Activated naive CD4-positive, alpha-beta T cell treated with anti-CD3 and anti-CD28 coated beads, Interleukin-2, amount 50 U/mL, for 24 hours (primary cell): ENCODE measurements around the gene CEACAM19.
"Not testable (repeated sequence)": the region's sequence is repeated elsewhere in the genome, so short reads cannot be mapped to it uniquely, and the experiment has no call there.

Experiments used
- H3K27ac Mint-ChIP-seq: one replicate; pipeline ENCODE4 v1.8.0; 2021; ENCODE audit warnings: mild to moderate bottlenecking, mixed read lengths
- H3K27me3 Mint-ChIP-seq: one replicate; pipeline ENCODE4 v1.8.0; 2021; ENCODE audit warnings: mixed read lengths
- H3K36me3 Mint-ChIP-seq: one replicate; pipeline ENCODE4 v1.8.0; 2021; ENCODE audit warnings: mixed read lengths
- H3K4me1 Mint-ChIP-seq: one replicate; pipeline ENCODE4 v1.8.0; 2021; ENCODE audit warnings: mixed read lengths
- H3K4me3 Mint-ChIP-seq: one replicate; pipeline ENCODE4 v1.8.0; 2021; ENCODE audit warnings: mild to moderate bottlenecking, mixed read lengths
- H3K9me3 Mint-ChIP-seq: one replicate; pipeline ENCODE4 v1.8.0; 2021; ENCODE audit warnings: mixed read lengths

CEACAM19 gene, protein sequence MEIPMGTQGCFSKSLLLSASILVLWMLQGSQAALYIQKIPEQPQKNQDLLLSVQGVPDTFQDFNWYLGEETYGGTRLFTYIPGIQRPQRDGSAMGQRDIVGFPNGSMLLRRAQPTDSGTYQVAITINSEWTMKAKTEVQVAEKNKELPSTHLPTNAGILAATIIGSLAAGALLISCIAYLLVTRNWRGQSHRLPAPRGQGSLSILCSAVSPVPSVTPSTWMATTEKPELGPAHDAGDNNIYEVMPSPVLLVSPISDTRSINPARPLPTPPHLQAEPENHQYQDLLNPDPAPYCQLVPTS

DNA sequence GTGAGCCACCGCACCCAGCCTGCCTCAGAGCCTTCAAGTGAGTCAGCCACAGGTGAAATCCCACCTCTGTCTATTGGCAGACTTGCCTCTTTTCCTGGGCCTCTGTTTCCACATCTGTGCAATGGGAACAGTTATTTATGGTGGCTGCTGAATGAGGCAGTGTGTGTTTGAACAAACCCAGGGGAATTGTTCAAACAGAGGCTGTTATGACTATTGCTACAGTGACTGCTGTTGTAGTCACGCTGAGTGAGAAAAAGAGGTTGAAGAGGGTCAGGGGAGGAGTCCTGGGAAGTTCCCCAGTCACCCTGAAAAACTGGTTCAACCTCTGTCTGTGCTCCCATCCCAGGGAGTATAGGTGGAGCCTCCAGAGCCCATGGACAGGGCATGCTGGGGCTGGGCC lies at the start of gene CEACAM19:
Gene CEACAM19 (plus strand): TSS at position 83 of the 400 bp plus-strand sequence. CDS start 450 bp downstream, outside the sequence.
- Mint-ChIP-seq H3K4me1 (no peaks in the 10 kb centered on the region), H3K4me3 (no peak within 1 kb of the TSS), H3K9me3 (no peaks in the 10 kb centered on the region), H3K36me3 (no peaks in the 10 kb centered on the region), H3K27ac (no peak within 1 kb of the TSS), H3K27me3 (no peaks in the 10 kb centered on the region)

- Mint-ChIP-seq H3K9me3 (no peaks in the 10 kb centered on the region), H3K4me3 (no peak overlapping the region), H3K27ac (no peak overlapping the region), H3K4me1 (no peaks in the 10 kb centered on the region), H3K36me3 (no peaks in the 10 kb centered on the region), H3K27me3 (no peaks in the 10 kb centered on the region)
Measured at GRCh38 chr19:44623080-44623479, 48.2 kb upstream of the CEACAM19 start.

- no peak overlapping the region for H3K4me3 Mint-ChIP-seq
- no peak overlapping the region for H3K27ac Mint-ChIP-seq
- H3K27me3 Mint-ChIP-seq: no peaks in the 10 kb centered on the region
- H3K36me3 Mint-ChIP-seq: no peaks in the 10 kb centered on the region
- no peaks in the 10 kb centered on the region for H3K9me3 Mint-ChIP-seq
- no peaks in the 10 kb centered on the region for H3K4me1 Mint-ChIP-seq
Measured at GRCh38 chr19:44623626-44624025, 47.7 kb upstream of the CEACAM19 start.

GRCh38 chr19:44624840-44625354 lies 46.4 kb upstream of the CEACAM19 start:
- Mint-ChIP-seq H3K27me3 (no peaks in the 10 kb centered on the region), H3K4me1 (no peaks in the 10 kb centered on the region), H3K4me3 (no peak overlapping the region), H3K27ac (no peak overlapping the region), H3K9me3 (no peaks in the 10 kb centered on the region), H3K36me3 (no peaks in the 10 kb centered on the region)

DNA sequence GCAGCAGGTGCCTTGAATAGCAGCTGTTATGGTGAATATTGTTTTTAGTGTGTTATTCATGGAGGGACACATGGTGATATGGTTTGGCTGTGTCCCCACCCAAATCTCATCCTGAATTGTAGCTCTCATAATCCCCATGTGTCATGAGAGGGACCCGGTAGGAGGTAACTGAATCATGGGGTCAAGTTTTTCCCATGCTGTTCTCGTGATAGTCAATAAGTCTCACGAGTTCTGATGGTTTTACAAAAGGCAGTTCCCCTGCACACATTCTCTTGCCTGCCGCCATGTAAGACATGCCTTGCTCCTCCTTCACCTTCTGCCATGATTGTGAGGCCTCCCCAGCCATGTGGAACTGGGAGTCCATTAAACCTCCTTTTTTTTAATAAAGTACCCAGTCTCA lies 45.6 kb upstream of the CEACAM19 start:
- H3K27me3 Mint-ChIP-seq, H3K36me3 Mint-ChIP-seq, H3K27ac Mint-ChIP-seq, H3K4me1 Mint-ChIP-seq, H3K9me3 Mint-ChIP-seq, H3K4me3 Mint-ChIP-seq: not testable (repeated sequence)

GRCh38 chr19:44626048-44626624 lies 45.1 kb upstream of the CEACAM19 start:
- Mint-ChIP-seq H3K4me1 (no peaks in the 10 kb centered on the region), H3K27me3 (no peaks in the 10 kb centered on the region), H3K27ac (no peak overlapping the region), H3K9me3 (no peaks in the 10 kb centered on the region), H3K4me3 (no peak overlapping the region), H3K36me3 (no peaks in the 10 kb centered on the region)

GRCh38 chr19:44627631-44628030 lies 43.7 kb upstream of the CEACAM19 start:
- Mint-ChIP-seq H3K9me3 (no peaks in the 10 kb centered on the region), H3K36me3 (no peaks in the 10 kb centered on the region), H3K4me1 (no peaks in the 10 kb centered on the region), H3K27me3 (no peaks in the 10 kb centered on the region), H3K27ac (no peak overlapping the region), H3K4me3 (no peak overlapping the region)

GRCh38 chr19:44628793-44629192 lies 42.5 kb upstream of the CEACAM19 start:
- Mint-ChIP-seq H3K4me1 (no peaks in the 10 kb centered on the region), H3K27ac (no peak overlapping the region), H3K36me3 (no peaks in the 10 kb centered on the region), H3K4me3 (no peak overlapping the region), H3K9me3 (no peaks in the 10 kb centered on the region), H3K27me3 (no peaks in the 10 kb centered on the region)

GRCh38 chr19:44631611-44632010 lies 39.7 kb upstream of the CEACAM19 start:
- H3K27ac Mint-ChIP-seq, H3K36me3 Mint-ChIP-seq, H3K4me1 Mint-ChIP-seq, H3K4me3 Mint-ChIP-seq, H3K27me3 Mint-ChIP-seq, H3K9me3 Mint-ChIP-seq: not testable (repeated sequence)

DNA sequence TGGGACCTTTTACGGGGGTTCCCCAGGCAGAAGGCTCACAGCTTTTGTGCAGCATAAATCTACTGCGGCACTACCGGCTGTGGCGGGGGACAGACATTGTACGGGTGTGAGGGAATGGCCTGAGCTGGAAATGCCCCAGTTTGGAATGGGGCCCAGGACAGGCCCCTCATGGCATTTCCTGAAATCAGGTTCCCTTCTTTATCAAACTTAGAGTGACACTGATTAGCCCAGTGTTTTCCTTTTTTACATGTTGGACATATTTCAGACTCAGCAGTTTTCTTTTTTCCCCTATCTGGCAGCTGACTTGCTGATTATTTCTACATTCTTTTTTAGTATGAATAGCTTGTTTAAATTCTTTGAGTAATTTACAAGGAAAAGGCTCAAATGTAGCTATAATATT lies 37.2 kb upstream of the CEACAM19 start:
- not testable (repeated sequence) for H3K36me3 Mint-ChIP-seq, H3K27ac Mint-ChIP-seq, H3K27me3 Mint-ChIP-seq, H3K4me1 Mint-ChIP-seq, H3K9me3 Mint-ChIP-seq, H3K4me3 Mint-ChIP-seq

- H3K36me3 Mint-ChIP-seq: no peaks in the 10 kb centered on the region
- no peaks in the 10 kb centered on the region for H3K4me1 Mint-ChIP-seq
- no peak overlapping the region for H3K4me3 Mint-ChIP-seq
- H3K9me3 Mint-ChIP-seq: no peaks in the 10 kb centered on the region
- no peak overlapping the region for H3K27ac Mint-ChIP-seq
- peaks cover 7% of the 10 kb centered on the region for H3K27me3 Mint-ChIP-seq
Measured at GRCh38 chr19:44634785-44635184, 36.5 kb upstream of the CEACAM19 start.

- Mint-ChIP-seq H3K27ac (no peak overlapping the region), H3K9me3 (no peaks in the 10 kb centered on the region), H3K27me3 (peaks cover 7% of the 10 kb centered on the region), H3K4me3 (no peak overlapping the region), H3K4me1 (no peaks in the 10 kb centered on the region), H3K36me3 (no peaks in the 10 kb centered on the region)
Measured at GRCh38 chr19:44635581-44636438, 35.5 kb upstream of the CEACAM19 start.

DNA sequence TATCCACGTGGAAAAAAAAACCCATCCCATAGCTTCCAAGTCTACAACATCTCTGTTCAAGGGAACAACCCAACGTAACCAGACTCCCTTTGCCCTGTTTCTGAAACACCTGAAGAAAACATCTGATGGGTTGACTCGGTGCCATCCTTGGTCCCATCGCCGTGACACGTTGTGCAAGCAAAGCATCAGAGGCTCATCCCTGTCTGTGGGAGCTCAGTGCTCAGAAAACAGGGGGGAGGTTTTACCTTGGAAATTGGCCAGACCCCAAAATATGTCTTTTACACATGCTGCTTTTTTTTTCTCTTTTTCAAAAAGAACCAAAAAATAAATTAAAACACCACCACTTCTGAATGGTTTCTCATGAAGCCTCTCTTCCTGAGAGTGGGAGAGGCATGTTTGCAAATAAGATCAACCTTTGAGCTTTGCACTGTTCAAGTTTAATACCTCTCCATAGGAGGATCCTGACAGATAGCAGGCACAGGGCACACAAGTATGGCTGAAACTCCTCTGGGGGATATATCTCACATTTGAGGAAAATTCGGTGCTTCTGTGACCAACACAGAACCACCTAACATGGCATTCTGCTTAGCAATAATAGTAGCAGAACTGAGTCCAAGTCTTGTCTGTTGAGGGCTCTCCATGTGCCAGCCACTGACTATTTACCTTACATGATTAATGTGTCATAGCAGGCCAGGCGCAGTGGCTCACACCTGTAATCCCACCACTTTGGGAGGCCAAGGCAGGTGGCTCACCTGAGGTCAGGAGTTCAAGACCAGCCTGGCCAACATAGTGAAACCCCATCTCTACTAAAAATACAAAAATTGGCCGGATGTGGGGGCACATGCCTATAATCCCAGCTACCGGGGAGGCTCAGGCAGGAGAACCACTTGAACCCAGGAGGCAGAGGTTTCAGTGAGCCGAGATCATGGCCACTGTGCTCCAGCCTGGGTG lies 34.6 kb upstream of the CEACAM19 start:
- peaks cover 7% of the 10 kb centered on the region for H3K27me3 Mint-ChIP-seq
- H3K4me1 Mint-ChIP-seq: no peaks in the 10 kb centered on the region
- no peak overlapping the region for H3K27ac Mint-ChIP-seq
- no peaks in the 10 kb centered on the region for H3K36me3 Mint-ChIP-seq
- H3K4me3 Mint-ChIP-seq: no peak overlapping the region
- no peaks in the 10 kb centered on the region for H3K9me3 Mint-ChIP-seq

GRCh38 chr19:44637390-44637764 lies 33.9 kb upstream of the CEACAM19 start:
- Mint-ChIP-seq H3K4me3 (no peak overlapping the region), H3K36me3 (no peaks in the 10 kb centered on the region), H3K27ac (no peak overlapping the region), H3K9me3 (no peaks in the 10 kb centered on the region), H3K27me3 (peaks cover 7% of the 10 kb centered on the region), H3K4me1 (no peaks in the 10 kb centered on the region)

DNA sequence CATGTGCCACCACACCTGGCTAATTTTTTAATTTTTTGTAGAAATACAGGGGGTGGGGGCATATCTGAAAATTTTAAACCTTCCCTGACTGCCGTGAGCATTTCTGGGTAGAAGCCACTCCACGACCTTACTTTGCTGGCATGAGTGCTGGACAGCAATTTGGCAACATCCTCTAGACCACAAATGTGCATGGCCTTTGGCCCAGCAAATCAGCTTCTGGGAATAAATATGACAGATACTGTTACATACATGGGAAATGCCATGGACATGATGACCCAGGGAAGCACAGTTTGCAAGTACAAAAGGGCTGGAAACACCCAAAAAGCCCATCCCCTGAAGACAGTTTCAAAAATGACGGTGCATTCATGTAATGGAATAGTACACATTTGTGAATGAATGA lies 30.8 kb upstream of the CEACAM19 start:
- H3K4me1 Mint-ChIP-seq: no peaks in the 10 kb centered on the region
- no peak overlapping the region for H3K27ac Mint-ChIP-seq
- no peaks in the 10 kb centered on the region for H3K36me3 Mint-ChIP-seq
- no peaks in the 10 kb centered on the region for H3K9me3 Mint-ChIP-seq
- H3K4me3 Mint-ChIP-seq: no peak overlapping the region
- peaks cover 3% of the 10 kb centered on the region for H3K27me3 Mint-ChIP-seq
